H1 (cell line): ENCODE measurements around the gene MNS1. TPM values are rescaled to one million over a fixed set of nuclear protein-coding genes. Genes with fewer than 3 reads are reported as not detected.

Experiments
- CTCF ChIA-PET: fragments of 300-600 bp; sonication (Branson Sonifier 250); formaldehyde crosslinking; loops from one replicate; lab custom pipeline; 2021; ENCODE audit not compliant: partially characterized antibody; lab: Charles Lee
- POLR2A ChIA-PET: fragments of 300-600 bp; sonication (Branson Sonifier 250); formaldehyde crosslinking; loops from one replicate; lab custom pipeline; 2021; ENCODE audit warnings: inconsistent platforms; ENCODE audit not compliant: partially characterized antibody; lab: Charles Lee
- DNase-seq, 2 experiments: peaks; one replicate each; pipeline versions ENCODE4 v3.0.0 to v3.0.0-alpha.2; 2010 to 2022; ENCODE audit warnings: low spot score in 2 of 2, low read depth in 1 of 2, mixed read lengths in 1 of 2
- FAIRE-seq: peaks from 2 replicates; lab custom pipeline; 2011; peaks lifted over from hg19 to GRCh38; lab: Jason Lieb, UNC
- H2AFZ ChIP-seq: 2 replicates; pipeline ENCODE4 v1.8.1; 2012; ENCODE audit warnings: low read length, inconsistent platforms
- H2AK5ac ChIP-seq: 2 replicates; pipeline ENCODE4 v1.6.1; 2013; ENCODE audit warnings: low read depth, low read length
- H2BK120ac ChIP-seq: replicated peaks from 2 replicates; pipeline ENCODE3; 2013; ENCODE audit warnings: low read depth, low read length, inconsistent platforms
- H2BK12ac ChIP-seq: 2 replicates; pipeline ENCODE4 v1.6.1; 2013; ENCODE audit warnings: low read depth, low read length
- H2BK15ac ChIP-seq: 2 replicates; pipeline ENCODE4 v1.6.1; 2013; ENCODE audit warnings: low read length
- H2BK20ac ChIP-seq: 2 replicates; pipeline ENCODE4 v1.6.1; 2013; ENCODE audit warnings: low read length
- H2BK5ac ChIP-seq: 2 replicates; pipeline ENCODE4 v1.6.1; 2013; ENCODE audit warnings: low read depth, low read length
- H3K14ac ChIP-seq: 2 replicates; pipeline ENCODE4 v1.6.1; 2013; ENCODE audit warnings: inconsistent platforms; ENCODE audit not compliant: insufficient read length
- H3K18ac ChIP-seq: 2 replicates; pipeline ENCODE4 v1.6.1; 2013; ENCODE audit warnings: low read length; ENCODE audit errors: extremely low read depth
- H3K23ac ChIP-seq: 2 replicates; pipeline ENCODE4 v1.6.1; 2013; ENCODE audit warnings: inconsistent platforms; ENCODE audit not compliant: insufficient read length
- H3K23me2 ChIP-seq: 2 replicates; pipeline ENCODE4 v1.6.1; 2013; ENCODE audit warnings: low read depth, low read length
- H3K27ac ChIP-seq: 2 replicates; pipeline ENCODE4 v1.6.1; 2011; ENCODE audit warnings: low read depth, low read length, inconsistent platforms
- H3K27me3 ChIP-seq, 4 experiments: replicated peaks in 1 of 4; 1 replicate in 1 of 4; 2 replicates in 3 of 4; pipeline versions ENCODE4 v1.6.1 to v1.8.1; 2011 to 2013; ENCODE audit warnings: low read length in 3 of 4, mild to moderate bottlenecking in 3 of 4, inconsistent platforms in 2 of 4, mixed read lengths in 2 of 4, moderate library complexity in 1 of 4; ENCODE audit not compliant: control insufficient read depth in 3 of 4, insufficient read depth in 3 of 4; ENCODE audit errors: extremely low read depth in 1 of 4
- H3K36me3 ChIP-seq, 4 experiments: 2 replicates each; pipeline versions ENCODE4 v1.6.1 to v1.8.1; 2011 to 2013; ENCODE audit warnings: mild to moderate bottlenecking in 4 of 4, low read length in 3 of 4, moderate library complexity in 2 of 4, control low read depth in 1 of 4, inconsistent platforms in 1 of 4; ENCODE audit not compliant: insufficient read depth in 4 of 4, control insufficient read depth in 2 of 4
- H3K4ac ChIP-seq: replicated peaks from 2 replicates; pipeline ENCODE3; 2013; ENCODE audit warnings: low read length, low read depth, mixed read lengths, inconsistent platforms; ENCODE audit not compliant: insufficient read length
- H3K4me1 ChIP-seq, 4 experiments: replicated peaks in 1 of 4; 1 replicate in 1 of 4; 2 replicates in 3 of 4; pipeline versions ENCODE4 v1.6.1 to v1.8.1; 2011 to 2013; ENCODE audit warnings: low read length in 3 of 4, inconsistent platforms in 2 of 4, mixed read lengths in 1 of 4; ENCODE audit not compliant: insufficient read depth in 4 of 4, control insufficient read depth in 3 of 4
- H3K4me2 ChIP-seq, 2 experiments: 2 replicates each; pipeline versions ENCODE4 v1.6.1 to v1.8.1; 2011 to 2013; ENCODE audit warnings: low read depth in 2 of 2, low read length in 2 of 2, control low read depth in 1 of 2, inconsistent platforms in 1 of 2, mild to moderate bottlenecking in 1 of 2; ENCODE audit not compliant: insufficient read depth in 1 of 2
- H3K4me3 ChIP-seq, 4 experiments: fragments of 200-600, 300-600 bp in 1 of 4; sonication (generic), shearing (Covaris generic), sonication (Bioruptor Twin) in 1 of 4; 2 replicates each; pipeline versions ENCODE4 v1.5.1 to v1.8.1; 2011 to 2016; ENCODE audit warnings: low read length in 4 of 4, low read depth in 3 of 4, control low read depth in 2 of 4, inconsistent platforms in 2 of 4, mild to moderate bottlenecking in 2 of 4, mixed read lengths in 1 of 4, moderate library complexity in 1 of 4; ENCODE audit not compliant: insufficient read depth in 2 of 4; ENCODE audit errors: extremely low read depth in 1 of 4
- H3K56ac ChIP-seq: replicated peaks from 2 replicates; pipeline ENCODE3; 2013; ENCODE audit warnings: low read depth, mild to moderate bottlenecking, mixed read lengths, low read length, inconsistent platforms; ENCODE audit not compliant: insufficient read length
- H3K79me1 ChIP-seq: 2 replicates; pipeline ENCODE4 v1.6.1; 2013; ENCODE audit warnings: low read depth, low read length, control low read depth
- H3K79me2 ChIP-seq, 2 experiments: 2 replicates each; pipeline versions ENCODE4 v1.6.1 to v1.8.1; 2012 to 2013; ENCODE audit warnings: low read length in 2 of 2, mild to moderate bottlenecking in 2 of 2, inconsistent platforms in 1 of 2; ENCODE audit not compliant: insufficient read depth in 2 of 2, control insufficient read depth in 1 of 2
- H3K9ac ChIP-seq, 4 experiments: replicated peaks in 1 of 4; 1 replicate in 1 of 4; 2 replicates in 3 of 4; pipeline versions ENCODE4 v1.6.1 to v1.8.1; 2011 to 2013; ENCODE audit warnings: low read depth in 3 of 4, low read length in 3 of 4, control low read depth in 2 of 4, mild to moderate bottlenecking in 2 of 4, moderate library complexity in 2 of 4, inconsistent platforms in 1 of 4; ENCODE audit errors: extremely low read depth in 1 of 4
- H3K9me3 ChIP-seq, 2 experiments: 2 replicates each; pipeline versions ENCODE4 v1.6.1 to v1.8.1; 2012 to 2013; ENCODE audit warnings: mild to moderate bottlenecking in 2 of 2, moderate library complexity in 2 of 2, control low read depth in 1 of 2, inconsistent platforms in 1 of 2, low read depth in 1 of 2, low read length in 1 of 2, mixed read lengths in 1 of 2; ENCODE audit not compliant: insufficient read depth in 2 of 2
- H4K20me1 ChIP-seq, 2 experiments: replicated peaks in 1 of 2; 2 replicates each; pipeline versions ENCODE3 to v1.8.1; 2011 to 2013; ENCODE audit warnings: inconsistent platforms in 2 of 2, low read length in 2 of 2, mild to moderate bottlenecking in 1 of 2; ENCODE audit not compliant: insufficient read depth in 2 of 2, control insufficient read depth in 1 of 2
- H4K5ac ChIP-seq: 2 replicates; pipeline ENCODE4 v1.6.1; 2013; ENCODE audit warnings: low read length, low read depth, mixed read lengths, inconsistent platforms; ENCODE audit not compliant: insufficient read length
- H4K8ac ChIP-seq: 2 replicates; pipeline ENCODE4 v1.8.0; 2013; ENCODE audit warnings: mild to moderate bottlenecking, moderate library complexity, low read length, inconsistent platforms; ENCODE audit not compliant: insufficient read depth; ENCODE audit errors: extremely low read depth
- H4K91ac ChIP-seq: replicated peaks from 2 replicates; pipeline ENCODE3; 2013; ENCODE audit warnings: low read length, mixed read lengths, inconsistent platforms; ENCODE audit not compliant: insufficient read length
- ASH2L ChIP-seq: fragments of 200-600, 300-600 bp; sonication (generic); IDR thresholded peaks from one replicate; pipeline ENCODE4 v1.7.1; 2017; ENCODE audit warnings: low read length
- ATF2 ChIP-seq: IDR thresholded peaks from 2 replicates; pipeline ENCODE4 v1.6.1; 2012; ENCODE audit warnings: low read length, inconsistent platforms
- CBX5 ChIP-seq: fragments of 300-800, 300-1000 bp; sonication (generic); IDR thresholded peaks from 2 replicates; pipeline ENCODE4 v1.7.1; 2016; ENCODE audit warnings: antibody characterized with exemption, low read length, low read depth
- CEBPB ChIP-seq: IDR thresholded peaks from 2 replicates; pipeline ENCODE4 v1.6.1; 2012; ENCODE audit warnings: low read depth, low read length
- MAFK ChIP-seq: IDR thresholded peaks from 2 replicates; pipeline ENCODE4 v1.6.1; 2012; ENCODE audit warnings: low read depth, mild to moderate bottlenecking, improper control_type of control experiment, low read length
- POLR2AphosphoS5 ChIP-seq: IDR thresholded peaks from 2 replicates; pipeline ENCODE4 v1.6.1; 2011; ENCODE audit warnings: low read depth, low read length
- RFX5 ChIP-seq: IDR thresholded peaks from 2 replicates; pipeline ENCODE4 v1.6.1; 2011; ENCODE audit warnings: low read depth, low read length, improper control_type of control experiment, borderline replicate concordance
- RNF2 ChIP-seq: fragments of 200-900, 300-1000 bp; sonication (generic); IDR thresholded peaks from 2 replicates; pipeline ENCODE4 v1.7.1; 2016; ENCODE audit warnings: borderline replicate concordance, low read depth, mild to moderate bottlenecking, antibody characterized with exemption, low read length; ENCODE audit not compliant: poor library complexity, severe bottlenecking; ENCODE audit errors: missing control alignments
- SIRT6 ChIP-seq: IDR thresholded peaks from one replicate; pipeline ENCODE4 v1.7.1; 2012; ENCODE audit warnings: low read length, inconsistent platforms
- ZNF274 ChIP-seq: IDR thresholded peaks from 2 replicates; pipeline ENCODE4 v1.7.0; 2012; ENCODE audit warnings: low read length, borderline replicate concordance; ENCODE audit errors: extremely low read depth
- WGBS, 2 experiments: shearing (Covaris generic) in 1 of 2; methylation state at CpG; one replicate each; pipeline versions ENCODE4 v1.1.6 to v1.1.7; 2013 to 2015; ENCODE audit warnings: low lambda C conversion rate in 2 of 2, mixed read lengths in 2 of 2, inconsistent platforms in 1 of 2, low coverage in 1 of 2, missing lambda C conversion rate in 1 of 2; ENCODE audit not compliant: insufficient replicate concordance in 2 of 2, insufficient coverage in 1 of 2, insufficient read length in 1 of 2; ENCODE audit errors: extremely low coverage in 1 of 2, missing lambda C conversion rate in 1 of 2; 5-methylcytosine and 5-hydroxymethylcytosine counted together
- polyA plus RNA-seq, 7 experiments: library from polyadenylated mRNA; depleted of rRNA in 3 of 7; stranded (reverse) in 5 of 7; unstranded in 2 of 7; fragments of >200 nt in 5 of 7; fragments of 200-250 nt in 2 of 7; gene quantifications; 1 replicate in 5 of 7; 2 replicates in 1 of 7; 4 replicates in 1 of 7; pipeline versions ENCODE4 v1.2.1 to v1.2.3, GENCODE V29; 2011 to 2013; ENCODE audit warnings: missing spikeins in 2 of 7, mixed read lengths in 2 of 7
- total RNA-seq: library from RNA; stranded (reverse); fragmentation: NEBNext Ultra II Directional; extraction: Animal tissue kit (Norgen Biotek cat#: 25700); gene quantifications from 2 replicates; pipeline ENCODE4 v1.2.1, GENCODE V29; 2021

Gene MNS1
- total and polyA plus RNA-seq, 2 of the 8 experiments (the other 6 are each of a cell fraction or from before 2014, with no cell fraction given), result 0.57 TPM; not detected in 1

- ChIA-PET POLR2A (no interaction called here), CTCF (no interaction called here)
- H3K79me1 ChIP-seq, result no peaks in the 10 kb centered on the region
- H3K27me3 ChIP-seq, result no peaks in the 10 kb centered on the region
- no peak overlapping the region for H4K91ac ChIP-seq
- H2AFZ ChIP-seq, result no peak overlapping the region
- no peak overlapping the region for H4K5ac ChIP-seq
- H3K14ac ChIP-seq, result no peak overlapping the region
- no peak overlapping the region for H3K9ac ChIP-seq
- H3K18ac ChIP-seq, result no peak overlapping the region
- H3K9me3 ChIP-seq, result peaks cover 8 to 13% of the 10 kb centered on the region in 2 experiments; a peak in 3 of 4 replicates
- 96% methylated on average over 1 of the region's 1 CpG; no CpG with 5 or more reads in 1 of the 2 experiments for WGBS, 2 experiments
- no peak overlapping the region for H2AK5ac ChIP-seq
- no peak overlapping the region for H2BK120ac ChIP-seq
- H4K20me1 ChIP-seq, result no peaks in the 10 kb centered on the region
- peaks cover 0 to 6% (median 0%) of the 10 kb centered on the region in 4 experiments; a peak in 2 of 8 replicates for H3K36me3 ChIP-seq
- no peak overlapping the region for H2BK20ac ChIP-seq
- H3K4me2 ChIP-seq, result no peak overlapping the region
- DNase-seq, result no peak
- H3K4me1 ChIP-seq, result no peaks in the 10 kb centered on the region
- H2BK5ac ChIP-seq, result no peak overlapping the region
- H3K23me2 ChIP-seq, result no peaks in the 10 kb centered on the region
- H3K23ac ChIP-seq, result no peak overlapping the region
- H3K4ac ChIP-seq, result no peak overlapping the region
- H3K27ac ChIP-seq, result no peak overlapping the region
- no peak overlapping the region for H4K8ac ChIP-seq
- no peak overlapping the region for H3K56ac ChIP-seq
- no peak overlapping the region for H2BK15ac ChIP-seq
- no peaks in the 10 kb centered on the region for H3K79me2 ChIP-seq
- no peak overlapping the region for H3K4me3 ChIP-seq
- FAIRE-seq, result no peak
- no peak overlapping the region for H2BK12ac ChIP-seq
- TF ChIP-seq ASH2L (no peak), ZNF274 (no peak), MAFK (no peak), CBX5 (no peak), POLR2AphosphoS5 (no peak), RFX5 (no peak), SIRT6 (no peak), ATF2 (no peak), RNF2 (no peak), CEBPB (no peak)
Observed at GRCh38 chr15:56440214-56440770, 24.6 kb downstream of the MNS1 start.
